HG02798 (cell line): ENCODE measurements around the gene LZTS3.

Experiments used
- ATAC-seq: cut with Tn5 transposase; IDR thresholded peaks from one replicate; pipeline ENCODE4 v1.9.1; 2021; ENCODE audit warnings: mild to moderate bottlenecking; ENCODE audit not compliant: unreplicated experiment, poor library complexity

LZTS3 gene

DNA sequence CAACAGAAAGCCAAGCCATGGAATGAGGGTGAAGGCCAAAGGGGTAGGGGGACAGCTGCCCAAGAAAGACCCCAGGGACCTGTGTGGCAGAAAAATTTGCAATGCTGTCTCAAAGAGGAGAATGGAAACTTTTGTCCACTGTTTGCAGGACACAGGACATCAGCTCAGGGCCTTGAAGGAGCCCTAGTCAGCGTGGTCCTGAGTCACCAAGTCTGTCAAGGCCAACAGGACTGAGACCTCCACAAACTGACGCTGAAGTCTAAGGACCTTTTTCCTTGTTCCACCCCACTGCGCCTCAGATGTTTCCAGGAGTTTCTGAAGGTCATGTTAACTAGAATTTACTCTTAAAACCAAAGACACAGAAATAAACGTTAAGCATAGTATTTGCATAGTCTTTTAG is 57.0 kb downstream of the LZTS3 start:
- ATAC-seq, result no peak

DNA sequence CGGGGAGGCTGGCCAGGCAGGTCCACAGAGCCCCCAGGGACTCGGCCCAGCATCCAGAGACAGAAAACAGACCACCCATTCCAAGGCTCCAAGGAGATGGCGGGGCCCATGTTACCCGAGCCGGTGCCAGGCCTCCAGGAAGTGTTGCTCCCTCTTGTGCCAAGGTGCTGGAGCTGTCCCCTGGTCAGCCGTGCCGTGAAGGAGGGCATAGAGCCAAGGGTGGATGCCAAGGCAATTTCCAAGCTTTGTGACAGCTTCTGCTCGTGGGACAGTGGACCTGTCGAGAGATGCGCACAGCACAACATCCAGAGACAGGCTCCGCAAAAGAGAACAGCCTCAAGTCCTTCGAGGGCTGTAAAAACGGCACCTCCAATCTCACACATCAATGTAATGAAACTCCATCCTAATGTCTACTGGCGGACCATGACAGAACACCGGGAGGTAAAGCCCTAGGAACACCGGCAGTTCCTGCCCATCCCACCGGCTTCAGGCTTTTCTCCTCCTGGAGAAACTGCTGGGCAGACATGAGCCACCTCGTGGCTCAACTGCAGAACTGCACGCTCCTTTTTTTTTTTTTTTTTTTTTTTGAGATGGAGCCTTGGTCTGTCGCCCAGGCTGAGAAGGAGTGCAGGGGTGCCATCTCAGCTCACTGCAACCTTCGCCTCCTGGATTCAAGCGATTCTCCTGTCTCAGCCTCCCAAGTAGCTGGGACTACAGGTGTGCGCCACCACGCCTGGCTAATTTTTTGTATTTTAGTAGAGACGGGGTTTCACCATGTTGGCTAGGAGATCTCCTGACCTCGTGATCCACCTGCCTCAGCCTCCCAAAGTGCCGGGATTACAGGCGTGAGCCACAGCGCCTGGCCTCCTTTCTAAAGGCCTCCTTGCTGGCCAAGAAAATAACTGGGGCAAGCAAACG is 57.9 kb downstream of the LZTS3 start:
- ATAC-seq, result no peak
